Testis (tissue), 3 donors: ENCODE measurements around the gene BLCAP. TPM values are rescaled to one million over a fixed set of nuclear protein-coding genes. Genes with fewer than 3 reads are reported as not detected.

Experiments used
- DNase-seq: peaks from one replicate; pipeline ENCODE4 v3.0.0-alpha.2; 2019
- H3K27ac ChIP-seq, 2 donors: fragments of 200-600 bp; sonication (generic); one replicate each; pipeline ENCODE4 v1.5.1; 2019
- H3K27me3 ChIP-seq: fragments of 200-600 bp; sonication (generic); one replicate; pipeline ENCODE4 v1.5.1; 2019
- H3K36me3 ChIP-seq: fragments of 200-600 bp; sonication (generic); one replicate; pipeline ENCODE4 v1.5.1; 2017; ENCODE audit warnings: low read depth; ENCODE audit errors: missing control alignments
- H3K4me1 ChIP-seq: fragments of 200-600 bp; sonication (generic); one replicate; pipeline ENCODE4 v1.5.1; 2019
- H3K4me3 ChIP-seq, 2 donors: fragments of 200-600 bp; sonication (generic); one replicate each; pipeline ENCODE4 v1.5.1; 2017 to 2019
- H3K9me3 ChIP-seq: fragments of 200-600 bp; sonication (generic); one replicate; pipeline ENCODE4 v1.5.1; 2017
- POLR2A ChIP-seq: fragments of 450-650 bp; IDR thresholded peaks from one replicate; pipeline ENCODE4 v1.6.1; 2017; ENCODE audit warnings: antibody characterized with exemption, mild to moderate bottlenecking, moderate library complexity
- WGBS, 2 donors: methylation state at CpG; one replicate each; pipeline ENCODE4 v1.1.5; 2018; 5-methylcytosine and 5-hydroxymethylcytosine counted together
- intact Hi-C: fragments of 100-400 bp; cut with DNase I; formaldehyde crosslinking; loops from one replicate; pipeline ENCODE4 v1.15.1; 2023; ENCODE audit warnings: low total_unique reads
- polyA plus RNA-seq: library from polyadenylated mRNA; stranded (reverse); fragments of 350-450 nt; fragmentation: Illumina TruSeq; extraction: RNeasy Lipid Tissue Mini Kit (QIAGEN cat#74804); gene quantifications from one replicate; pipeline ENCODE4 v1.2.3, GENCODE V29; 2014; ENCODE audit warnings: low read depth, low replicate concordance; ENCODE audit not compliant: insufficient read depth
- total RNA-seq, 2 donors: library from RNA; depleted of rRNA; stranded (reverse); fragments of >200 nt; gene quantifications; one replicate each; pipeline ENCODE4 v1.2.3, GENCODE V29; 2016
- TF ChIP-seq, protein P1 (sequence below), 3 experiments: fragments of 450-650 bp in 2 of 3; fragments of 200-600 bp in 1 of 3; sonication (generic) in 1 of 3; IDR thresholded peaks; one replicate each; pipeline ENCODE4 v1.5.1; 2016 to 2019; ENCODE audit warnings: antibody characterized with exemption in 3 of 3, mild to moderate bottlenecking in 2 of 3, moderate library complexity in 1 of 3

BLCAP gene
- total and polyA plus RNA-seq, 3 donors from 2014 or later: 76.9 to 83.6 (median 80.0) TPM

- H3K4me3 ChIP-seq: no peak overlapping the region
- intact Hi-C loops: loop anchor here (5.0 kb wide), 1 partner anchor 333 kb away; no protein-coding TSS in a partner anchor
- H3K36me3 ChIP-seq: no peaks in the 10 kb centered on the region
- TF ChIP-seq, protein P1, sequence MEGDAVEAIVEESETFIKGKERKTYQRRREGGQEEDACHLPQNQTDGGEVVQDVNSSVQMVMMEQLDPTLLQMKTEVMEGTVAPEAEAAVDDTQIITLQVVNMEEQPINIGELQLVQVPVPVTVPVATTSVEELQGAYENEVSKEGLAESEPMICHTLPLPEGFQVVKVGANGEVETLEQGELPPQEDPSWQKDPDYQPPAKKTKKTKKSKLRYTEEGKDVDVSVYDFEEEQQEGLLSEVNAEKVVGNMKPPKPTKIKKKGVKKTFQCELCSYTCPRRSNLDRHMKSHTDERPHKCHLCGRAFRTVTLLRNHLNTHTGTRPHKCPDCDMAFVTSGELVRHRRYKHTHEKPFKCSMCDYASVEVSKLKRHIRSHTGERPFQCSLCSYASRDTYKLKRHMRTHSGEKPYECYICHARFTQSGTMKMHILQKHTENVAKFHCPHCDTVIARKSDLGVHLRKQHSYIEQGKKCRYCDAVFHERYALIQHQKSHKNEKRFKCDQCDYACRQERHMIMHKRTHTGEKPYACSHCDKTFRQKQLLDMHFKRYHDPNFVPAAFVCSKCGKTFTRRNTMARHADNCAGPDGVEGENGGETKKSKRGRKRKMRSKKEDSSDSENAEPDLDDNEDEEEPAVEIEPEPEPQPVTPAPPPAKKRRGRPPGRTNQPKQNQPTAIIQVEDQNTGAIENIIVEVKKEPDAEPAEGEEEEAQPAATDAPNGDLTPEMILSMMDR (IDR thresholded peaks at IDR 0.05): no peak
- TF ChIP-seq POLR2A: no peak
- H3K4me1 ChIP-seq: no peaks in the 10 kb centered on the region
- H3K27ac ChIP-seq: no peak overlapping the region
- 76 to 82% methylated on average over 10 of the region's 10 CpGs for WGBS, 2 donors
- H3K9me3 ChIP-seq: no peaks in the 10 kb centered on the region
- DNase-seq: no peak
- no peaks in the 10 kb centered on the region for H3K27me3 ChIP-seq
Observed at GRCh38 chr20:37535443-37536132, 7.9 kb upstream of the BLCAP start.

GRCh38 chr20:37534401-37535157 lies 6.9 kb upstream of the BLCAP start:
- no peak overlapping the region for H3K27ac ChIP-seq

GRCh38 chr20:37533154-37533715 lies 5.6 kb upstream of the BLCAP start:
- H3K4me3 ChIP-seq: no peak overlapping the region
- peaks cover 5% of the 10 kb centered on the region for H3K4me1 ChIP-seq
- no peak for DNase-seq
- H3K36me3 ChIP-seq: no peaks in the 10 kb centered on the region
- no peaks in the 10 kb centered on the region for H3K9me3 ChIP-seq
- TF ChIP-seq, protein P1 (IDR thresholded peaks at IDR 0.05): no peak
- TF ChIP-seq POLR2A: no peak
- intact Hi-C loops: no loop called here
- no peak overlapping the region for H3K27ac ChIP-seq
- H3K27me3 ChIP-seq: no peaks in the 10 kb centered on the region
- WGBS, 2 donors: 85 to 90% methylated on average over 2 of the region's 2 CpGs

More at GRCh38 chr20:37534401-37535157, 6.9 kb upstream of the BLCAP start:
- no peaks in the 10 kb centered on the region for H3K36me3 ChIP-seq
- no peaks in the 10 kb centered on the region for H3K4me1 ChIP-seq
- peak; percentile 75 for DNase-seq
- H3K27me3 ChIP-seq: no peaks in the 10 kb centered on the region
- no peak overlapping the region for H3K4me3 ChIP-seq
- TF ChIP-seq POLR2A: no peak
- TF ChIP-seq, protein P1 (IDR thresholded peaks at IDR 0.05): peak; percentile 76 to 93 (median 89)
- WGBS, 2 donors: 72% methylated on average over 6 of the region's 6 CpGs
- intact Hi-C loops: loop anchor here (5.0 kb wide), 1 partner anchor 332 kb away; no protein-coding TSS in a partner anchor
- H3K9me3 ChIP-seq: no peaks in the 10 kb centered on the region

DNA sequence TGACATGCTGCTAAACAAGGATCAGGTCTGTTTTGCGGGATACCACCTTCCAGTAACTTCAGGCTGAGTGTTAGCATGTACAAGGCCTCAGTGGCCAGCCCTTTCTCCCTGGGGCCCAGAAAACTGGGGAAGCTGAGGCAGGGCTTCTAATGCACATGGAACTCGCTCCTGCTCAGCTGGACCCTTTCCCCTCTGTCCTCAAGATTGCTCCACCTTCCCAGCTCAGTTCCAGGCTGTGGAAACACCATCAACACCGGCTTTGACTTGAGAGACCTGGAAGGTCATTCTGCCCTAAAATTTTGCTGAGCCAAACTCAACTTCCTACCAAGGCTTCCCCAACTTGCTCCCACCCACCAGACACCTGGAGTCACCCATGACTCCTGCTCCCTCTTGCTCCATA lies 4.2 kb upstream of the BLCAP start:
- intact Hi-C loops: no loop called here
- WGBS, 2 donors: 83 to 89% methylated on average over 3 of the region's 3 CpGs
- Histone ChIP-seq H3K27ac (no peak overlapping the region), H3K4me3 (no peak overlapping the region), H3K36me3 (no peaks in the 10 kb centered on the region), H3K4me1 (peaks cover 6% of the 10 kb centered on the region), H3K27me3 (no peaks in the 10 kb centered on the region), H3K9me3 (no peaks in the 10 kb centered on the region)
- DNase-seq: peak; percentile 2
- no peak for TF ChIP-seq POLR2A
- TF ChIP-seq, protein P1 (IDR thresholded peaks at IDR 0.05): no peak
